ENCODE results near the gene RASGEF1C.
A peak's percentile ranks its signal among the peaks of the same experiment; 100 is the strongest.

Gene RASGEF1C

GRCh38 chr5:180179442-180180420 lies 29.3 kb downstream of the RASGEF1C start:
- DNase-seq, result no peak

- DNase-seq, result no peak
These were observed 30.2 kb downstream of the RASGEF1C start for GRCh38 chr5:180178531-180179441.

DNA sequence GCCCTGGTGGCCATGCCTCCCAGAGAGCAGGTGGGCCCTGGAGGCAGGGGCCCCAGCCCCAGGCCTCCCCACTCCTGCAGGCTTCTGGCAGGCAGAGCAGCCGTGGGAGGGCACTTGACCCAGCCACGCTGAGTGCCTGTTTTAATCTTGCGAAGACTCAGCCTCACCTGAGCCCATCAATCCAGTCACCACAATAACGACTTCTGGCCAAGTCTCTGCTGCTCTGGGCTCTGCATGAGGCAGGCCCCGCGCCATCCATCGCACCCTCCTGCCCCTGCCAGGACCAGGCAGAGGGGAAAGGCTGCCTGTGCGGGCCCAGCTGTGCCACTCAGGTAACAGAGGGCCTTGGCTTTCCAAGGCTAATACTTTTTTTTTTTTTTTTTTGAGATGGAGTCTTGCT lies 32.8 kb downstream of the RASGEF1C start:
- no peak for DNase-seq

GRCh38 chr5:180175015-180175431 lies 34.0 kb downstream of the RASGEF1C start:
- DNase-seq, result no peak

- no peak for DNase-seq
These were observed 34.4 kb downstream of the RASGEF1C start for GRCh38 chr5:180174587-180174972.

GRCh38 chr5:180173875-180174586 lies 35.0 kb downstream of the RASGEF1C start:
- DNase-seq, result no peak

- no peak for DNase-seq
These were observed 35.8 kb downstream of the RASGEF1C start for GRCh38 chr5:180173198-180173544.

DNA sequence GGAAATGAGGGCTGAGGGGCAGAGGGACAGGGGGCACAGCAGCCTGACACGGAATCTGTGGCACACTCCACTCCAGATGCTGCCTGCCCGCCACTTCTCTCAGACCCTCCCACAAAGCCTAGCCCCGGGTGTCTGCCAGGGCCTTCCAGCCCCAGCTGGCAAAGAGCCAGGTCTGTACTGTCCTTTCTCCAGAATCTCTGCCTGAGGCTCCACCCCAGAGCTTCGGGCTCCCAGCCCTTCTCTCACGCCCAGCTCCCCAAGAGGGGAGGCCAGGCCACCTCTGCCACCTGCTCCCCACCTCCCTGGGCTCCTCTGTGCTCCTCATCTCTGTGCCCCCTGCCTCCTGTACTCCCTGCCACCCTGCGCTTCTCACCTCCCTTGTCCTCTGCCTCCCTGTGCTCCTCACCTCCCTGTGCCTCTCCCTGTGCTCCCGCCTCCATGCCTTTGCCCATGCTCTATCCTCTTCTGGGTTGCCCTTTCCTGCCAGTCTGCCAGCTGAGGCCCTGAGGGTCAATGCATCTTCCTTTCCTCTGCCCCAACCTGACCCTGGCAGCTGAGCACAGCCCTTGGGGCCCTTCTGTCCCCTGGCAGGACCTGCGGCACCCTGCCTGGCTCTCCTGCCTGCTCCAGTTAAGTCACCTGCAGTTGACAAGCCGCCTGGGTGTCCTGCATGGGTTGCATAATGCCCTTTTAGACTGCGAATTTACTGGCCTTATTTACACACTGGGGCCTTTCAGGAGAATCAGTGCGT lies 36.4 kb downstream of the RASGEF1C start:
- DNase-seq, result peak; percentile 62

GRCh38 chr5:180171568-180172094 lies 37.4 kb downstream of the RASGEF1C start:
- no peak for DNase-seq

GRCh38 chr5:180170810-180171567 lies 38.0 kb downstream of the RASGEF1C start:
- DNase-seq, result no peak

DNA sequence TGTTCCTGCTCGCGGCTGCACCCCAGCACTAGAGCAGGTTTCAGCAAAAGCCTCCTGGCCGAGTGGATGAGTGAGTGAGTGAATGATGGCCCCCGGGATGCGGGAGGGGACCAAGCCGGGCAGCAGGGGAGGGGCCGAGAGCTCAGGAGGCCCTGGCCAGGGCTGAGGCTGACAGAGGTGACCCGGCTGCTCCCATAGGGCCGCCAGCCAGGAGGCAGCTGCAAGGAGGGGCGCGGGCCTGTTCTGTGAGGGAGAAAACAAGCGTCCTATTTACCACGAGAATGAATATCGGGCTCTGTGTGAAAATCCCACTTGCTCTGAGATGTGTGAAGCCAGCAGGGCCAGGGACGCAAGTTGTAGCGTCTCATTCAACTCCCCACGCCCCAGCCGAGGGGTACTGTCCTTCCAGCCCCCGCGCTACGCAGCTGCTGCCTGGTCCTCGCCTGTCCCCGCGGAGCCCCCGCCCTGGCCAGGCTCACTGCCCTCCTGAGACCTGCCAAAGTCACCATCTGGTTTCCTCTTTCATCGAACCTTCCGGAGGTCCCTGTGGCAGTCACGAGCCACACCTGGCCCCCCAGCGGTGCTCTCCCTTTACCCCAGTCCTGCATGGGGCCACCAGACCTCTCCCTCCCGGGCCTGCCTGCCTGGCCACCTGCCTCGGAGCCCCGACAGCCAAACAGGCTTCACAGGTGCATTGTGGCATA lies 38.8 kb downstream of the RASGEF1C start:
- no peak for DNase-seq

DNA sequence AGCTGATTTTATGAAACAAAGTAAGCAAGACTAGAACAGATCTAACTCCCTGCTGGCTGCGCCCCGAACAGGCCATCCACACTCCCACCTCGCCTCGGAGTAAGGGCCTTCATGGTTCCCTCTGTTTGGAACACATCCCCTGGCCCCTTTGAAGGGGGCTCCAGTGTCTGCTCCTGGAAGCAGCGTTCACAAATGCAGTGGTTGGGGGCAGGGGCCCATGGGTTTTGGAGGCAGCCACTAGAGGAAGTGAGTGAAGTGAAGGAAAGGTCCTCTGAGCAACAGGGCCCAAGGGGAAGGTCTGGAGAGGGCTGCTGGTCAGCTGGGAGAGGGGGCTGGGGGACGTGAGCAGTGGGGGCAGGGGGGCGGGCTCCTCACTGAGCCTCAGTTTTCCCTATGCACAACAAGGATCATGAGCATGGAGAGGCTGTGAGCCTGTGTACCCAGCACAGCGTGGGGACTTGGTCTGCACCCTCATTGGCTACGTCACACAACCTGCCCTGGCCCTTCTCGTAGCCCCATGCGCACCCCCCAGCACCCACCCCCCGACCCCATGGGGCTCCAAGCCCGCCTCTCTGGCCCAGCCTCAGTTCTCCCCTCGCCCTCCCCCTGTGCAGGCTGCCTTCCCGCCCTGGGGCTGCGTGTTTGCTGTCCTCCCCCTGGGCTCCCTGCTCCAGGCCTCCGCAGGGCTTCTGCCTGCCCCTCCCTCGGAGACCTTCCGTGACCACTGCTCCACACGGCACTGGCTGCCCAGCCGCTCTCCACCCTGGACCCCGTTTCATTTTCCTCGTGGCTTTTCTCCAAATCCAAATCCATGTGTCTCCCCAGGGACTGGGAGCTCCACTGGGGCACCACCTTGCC lies 39.5 kb downstream of the RASGEF1C start:
- DNase-seq, result no peak

- no peak for DNase-seq
These were observed 40.3 kb downstream of the RASGEF1C start for GRCh38 chr5:180168758-180169157.

GRCh38 chr5:180166176-180166575 lies 42.8 kb downstream of the RASGEF1C start:
- DNase-seq, result no peak

- no peak for DNase-seq
These were observed 46.7 kb downstream of the RASGEF1C start for GRCh38 chr5:180162304-180162661.

GRCh38 chr5:180161420-180162303 lies 47.3 kb downstream of the RASGEF1C start:
- no peak for DNase-seq

DNA sequence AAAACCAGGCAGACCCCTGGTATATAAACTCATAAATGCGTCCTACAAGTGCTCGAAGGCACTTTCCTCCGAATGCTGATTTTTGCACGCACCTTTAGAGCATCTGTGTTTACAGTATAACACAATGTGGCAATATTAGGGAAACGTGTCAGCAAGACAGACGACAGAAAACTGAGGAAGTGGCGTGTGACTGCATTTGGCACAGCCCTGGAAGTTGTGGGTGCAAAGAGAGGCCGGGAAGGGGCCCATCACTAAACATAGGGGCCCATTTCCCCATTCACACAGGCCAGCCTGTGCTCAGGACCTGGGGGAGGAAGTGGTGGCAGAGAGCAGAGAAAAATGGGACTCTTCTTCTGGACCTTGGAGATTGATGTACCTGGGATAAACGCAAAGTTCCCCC lies 48.2 kb downstream of the RASGEF1C start:
- DNase-seq, result no peak

- DNase-seq, result no peak
These were observed 48.8 kb downstream of the RASGEF1C start for GRCh38 chr5:180160215-180160614.

- DNase-seq, result no peak
These were observed 49.3 kb downstream of the RASGEF1C start for GRCh38 chr5:180159756-180160155.
